ENCODE results near the gene MUTYH.
"Not testable (repeated sequence)": the region's sequence is repeated elsewhere in the genome, so short reads cannot be mapped to it uniquely, and the experiment has no call there.

GRCh38 chr1:45291002-45291401, 49.2 kb downstream of the MUTYH start:
- not testable (repeated sequence) for TF ChIP-seq CTCF (IDR thresholded peaks at IDR 0.05; ENCODE audit: insufficient read depth, low read depth, low read length); EZH2 (IDR thresholded peaks at IDR 0.05; ENCODE audit: insufficient read depth, low read length)
